ENCODE results near the gene FAM117A. TPM values are rescaled to one million over a fixed set of nuclear protein-coding genes. Genes with fewer than 3 reads are reported as not detected.
A peak's percentile ranks its signal among the peaks of the same experiment; 100 is the strongest.
"Not testable (repeated sequence)": the region's sequence is repeated elsewhere in the genome, so short reads cannot be mapped to it uniquely, and the experiment has no call there.

FAM117A gene
- total RNA-seq, 1 donor, result 1.1 TPM

DNA sequence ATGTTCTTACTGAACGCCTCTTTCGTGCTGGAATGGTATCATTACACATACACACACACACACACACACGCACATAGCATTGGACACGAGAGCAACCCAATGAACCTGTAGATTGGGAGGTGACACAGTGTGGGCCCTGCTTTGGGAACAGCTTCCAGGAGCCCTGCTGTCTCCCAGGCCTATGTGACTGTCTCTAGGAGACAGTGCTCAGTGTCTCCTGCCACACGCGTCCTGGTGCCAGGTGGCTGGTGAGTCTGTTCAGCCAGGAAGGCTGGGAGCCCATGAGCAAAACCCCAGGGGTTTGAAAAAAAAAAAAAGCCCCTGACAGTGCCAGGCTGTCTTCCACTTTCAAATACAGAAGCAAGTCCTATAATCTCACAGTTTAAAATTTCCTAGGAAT, 83.6 kb downstream of the FAM117A start:
- DNase-seq (ENCODE audit: low read depth), result no peak
- TF ChIP-seq, protein P1, sequence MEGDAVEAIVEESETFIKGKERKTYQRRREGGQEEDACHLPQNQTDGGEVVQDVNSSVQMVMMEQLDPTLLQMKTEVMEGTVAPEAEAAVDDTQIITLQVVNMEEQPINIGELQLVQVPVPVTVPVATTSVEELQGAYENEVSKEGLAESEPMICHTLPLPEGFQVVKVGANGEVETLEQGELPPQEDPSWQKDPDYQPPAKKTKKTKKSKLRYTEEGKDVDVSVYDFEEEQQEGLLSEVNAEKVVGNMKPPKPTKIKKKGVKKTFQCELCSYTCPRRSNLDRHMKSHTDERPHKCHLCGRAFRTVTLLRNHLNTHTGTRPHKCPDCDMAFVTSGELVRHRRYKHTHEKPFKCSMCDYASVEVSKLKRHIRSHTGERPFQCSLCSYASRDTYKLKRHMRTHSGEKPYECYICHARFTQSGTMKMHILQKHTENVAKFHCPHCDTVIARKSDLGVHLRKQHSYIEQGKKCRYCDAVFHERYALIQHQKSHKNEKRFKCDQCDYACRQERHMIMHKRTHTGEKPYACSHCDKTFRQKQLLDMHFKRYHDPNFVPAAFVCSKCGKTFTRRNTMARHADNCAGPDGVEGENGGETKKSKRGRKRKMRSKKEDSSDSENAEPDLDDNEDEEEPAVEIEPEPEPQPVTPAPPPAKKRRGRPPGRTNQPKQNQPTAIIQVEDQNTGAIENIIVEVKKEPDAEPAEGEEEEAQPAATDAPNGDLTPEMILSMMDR (IDR thresholded peaks at IDR 0.05; ENCODE audit: insufficient read depth, low read length), result no peak
- no peak overlapping the region for H3K4me3 ChIP-seq (ENCODE audit: low read depth, low read length)

DNA sequence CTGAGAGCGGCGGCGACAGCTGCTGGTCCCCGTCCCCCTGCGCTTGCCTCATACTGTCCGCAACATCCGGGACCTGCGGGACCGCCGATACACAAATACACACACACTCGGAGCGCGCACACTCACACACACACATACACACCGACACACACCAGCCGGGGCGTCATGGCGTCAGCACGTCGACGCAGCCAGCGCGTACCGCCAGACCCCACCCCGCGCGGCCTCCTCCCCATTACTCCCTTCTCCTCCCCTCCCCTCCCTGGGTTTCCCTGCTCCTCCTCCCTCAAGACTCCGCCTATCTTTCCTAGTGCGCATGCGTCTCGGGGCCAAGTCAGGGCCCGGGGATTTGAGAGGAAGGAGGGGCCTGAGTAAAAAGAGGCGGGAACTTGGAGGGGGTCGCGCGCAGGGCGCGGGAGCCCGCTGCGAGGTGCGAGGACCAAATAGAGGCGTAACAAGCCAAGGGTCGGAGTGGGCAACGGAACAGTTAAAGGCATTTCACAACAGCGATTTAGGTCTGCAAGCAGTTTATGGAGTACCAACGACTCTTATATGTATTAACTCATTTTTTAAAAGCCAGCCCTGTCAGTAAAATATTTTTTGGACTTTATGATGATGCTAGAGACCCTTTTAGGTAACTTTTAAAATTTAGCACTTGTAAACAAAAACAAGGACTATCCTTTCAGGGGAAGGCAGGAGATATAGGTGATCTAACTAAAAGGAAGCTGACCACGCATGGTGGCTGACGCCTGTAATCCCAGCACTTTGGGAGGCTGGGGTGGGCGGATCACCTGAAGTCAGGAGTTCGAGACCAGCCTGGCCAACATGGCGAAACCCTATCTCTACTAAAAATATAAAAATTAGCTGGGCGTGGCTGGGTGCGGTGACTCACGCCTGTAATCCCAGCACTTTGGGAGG, 85.7 kb downstream of the FAM117A start, which contains the start of gene SPOP:
SPOP (minus strand) TSS at position 165 of the 915 bp plus-strand sequence. CDS start 55,287 bp downstream, outside the sequence.
- peak within 1 kb of the TSS; percentile 83 for H3K4me3 ChIP-seq (ENCODE audit: low read depth, low read length)
- peak; percentile 99 for DNase-seq (ENCODE audit: low read depth)
- TF ChIP-seq, protein P1 (IDR thresholded peaks at IDR 0.05; ENCODE audit: insufficient read depth, low read length), result no peak

DNA sequence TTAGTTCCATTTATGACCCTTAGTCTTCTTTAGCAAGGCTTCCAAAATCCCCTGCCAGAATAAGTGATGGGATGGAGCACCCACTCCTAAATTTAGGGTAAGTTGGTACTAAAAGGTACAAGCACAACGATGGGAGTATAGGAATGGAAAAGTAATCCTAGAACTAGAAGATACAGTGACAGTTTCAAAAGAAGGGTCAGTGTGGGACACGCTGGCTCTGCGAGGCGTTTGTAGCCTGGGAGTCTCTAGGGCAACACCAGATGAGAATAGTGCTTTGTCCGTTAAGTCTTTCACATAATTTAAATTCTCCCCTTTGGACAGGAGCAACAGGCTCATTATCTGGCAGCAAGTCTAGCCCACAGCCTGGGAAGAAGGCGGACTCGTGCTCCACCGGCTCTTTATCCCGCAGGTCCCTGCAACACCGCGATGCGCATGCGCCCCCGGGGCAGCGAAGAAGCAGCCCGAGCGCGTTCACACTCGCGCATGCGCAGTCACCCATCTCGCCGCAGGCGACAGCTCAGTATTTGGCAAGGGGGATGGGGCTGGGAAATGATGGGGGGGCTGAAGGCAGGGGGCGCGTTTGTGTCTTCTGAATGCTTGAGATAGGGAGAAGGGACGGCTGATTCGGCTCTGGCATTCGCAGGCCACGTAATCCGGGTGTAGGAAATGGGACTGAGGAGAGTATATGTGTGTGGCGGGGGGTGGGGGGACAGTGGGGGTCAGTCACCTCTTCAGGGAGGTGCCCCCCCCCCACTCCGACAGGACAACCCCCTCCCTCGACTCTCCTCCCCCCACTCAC, 86.6 kb downstream of the FAM117A start:
- H3K4me3 ChIP-seq (ENCODE audit: low read depth, low read length), result peak overlapping the region; percentile 83
- DNase-seq (ENCODE audit: low read depth), result peak; percentile 94
- TF ChIP-seq, protein P1 (IDR thresholded peaks at IDR 0.05; ENCODE audit: insufficient read depth, low read length), result no peak

DNA sequence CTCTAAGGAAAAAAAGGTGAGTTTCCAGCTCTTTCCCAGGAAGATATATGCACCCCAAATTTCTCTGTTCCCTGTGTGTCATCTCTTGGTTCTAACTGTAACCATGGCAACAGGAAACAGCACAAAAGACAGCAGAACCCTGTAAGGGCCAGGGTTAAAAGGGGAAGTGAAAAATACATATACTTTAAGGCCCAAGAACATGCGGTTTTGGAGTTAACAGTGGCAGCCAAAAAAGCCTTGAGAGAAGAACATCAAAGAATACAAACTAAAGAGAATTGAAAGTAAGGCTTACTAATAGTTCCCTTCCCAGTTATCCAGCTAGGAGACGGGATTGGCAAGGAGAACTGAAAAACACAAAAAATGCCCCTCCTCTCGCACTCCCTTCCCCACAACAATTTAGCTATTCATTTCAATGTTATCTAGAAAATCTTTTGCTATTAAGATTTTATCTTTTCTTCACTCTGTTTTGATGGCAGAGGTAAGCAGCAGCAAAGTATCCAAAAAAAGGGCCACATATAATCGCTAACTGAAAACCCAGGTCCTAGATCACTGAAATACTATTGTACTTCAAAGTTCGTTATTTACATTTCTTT, 87.6 kb downstream of the FAM117A start:
- H3K4me3 ChIP-seq (ENCODE audit: low read depth, low read length), result peak overlapping the region; percentile 83
- TF ChIP-seq, protein P1 (IDR thresholded peaks at IDR 0.05; ENCODE audit: insufficient read depth, low read length), result no peak
- DNase-seq (ENCODE audit: low read depth), result peak; percentile 34

DNA sequence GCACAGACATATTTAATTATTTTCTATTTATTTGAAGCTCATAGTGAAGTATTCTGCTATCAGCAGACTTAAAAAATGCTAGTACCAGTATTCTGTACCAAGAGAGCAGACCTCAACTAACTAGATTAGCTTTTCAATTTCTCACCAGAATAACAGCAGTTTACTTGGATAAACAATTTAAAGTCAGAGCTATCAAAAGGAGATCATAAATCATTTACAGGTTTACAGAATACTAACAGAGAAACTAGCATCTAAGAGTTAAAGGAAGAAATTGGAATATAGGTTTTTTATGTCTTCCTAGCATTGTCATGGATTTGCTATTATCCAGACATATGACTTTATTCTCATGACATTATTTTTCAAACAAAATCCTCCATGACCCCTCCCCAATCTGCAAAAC, 89.4 kb downstream of the FAM117A start:
- H3K4me3 ChIP-seq (ENCODE audit: low read depth, low read length), result no peak overlapping the region
- no peak for DNase-seq (ENCODE audit: low read depth)
- TF ChIP-seq, protein P1 (IDR thresholded peaks at IDR 0.05; ENCODE audit: insufficient read depth, low read length), result no peak

DNA sequence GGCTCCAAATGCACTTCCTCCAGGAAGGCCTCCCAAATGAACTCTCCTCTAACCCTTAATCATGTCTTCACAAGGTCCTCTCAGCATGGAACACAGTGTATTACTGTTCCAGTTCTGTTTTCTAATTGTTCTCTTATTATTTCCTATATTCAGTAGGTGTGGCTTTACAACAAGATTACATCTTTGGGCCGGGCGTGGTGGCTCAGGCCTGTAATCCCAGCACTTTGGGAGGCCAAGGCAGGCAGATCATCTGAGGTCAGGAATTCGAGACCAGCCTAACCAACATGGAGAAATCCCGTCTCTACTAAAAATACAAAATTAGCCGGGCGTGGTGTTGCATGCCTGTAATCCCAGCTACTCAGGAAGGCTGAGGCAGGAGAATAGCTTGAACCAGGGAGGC, 90.3 kb downstream of the FAM117A start:
- not testable (repeated sequence) for DNase-seq (ENCODE audit: low read depth); H3K4me3 ChIP-seq (ENCODE audit: low read depth, low read length)

All from fibroblast of the aortic adventitia (primary cell).